Left ventricle myocardium superior (tissue), 1 donor: ENCODE results near the gene ZFYVE28. TPM values are rescaled to one million over a fixed set of nuclear protein-coding genes. Genes with fewer than 3 reads are reported as not detected.

Experiments used
- ATAC-seq: fragments of 200-7000 bp; cut with Tn5 transposase; one replicate; pipeline ENCODE4 v1.9.1; 2020; ENCODE audit warnings: mild to moderate bottlenecking, moderate library complexity
- DNase-seq: peaks from one replicate; pipeline ENCODE4 v3.0.0-alpha.2; 2020
- intact Hi-C: fragments of 100-400 bp; cut with micrococcal nuclease; formaldehyde crosslinking; loops from one replicate; pipeline ENCODE4 v1.11.0; 2022
- total RNA-seq: library from RNA; stranded (reverse); fragmentation: NEBNext Ultra II Directional; extraction: Animal tissue kit (Norgen Biotek cat#: 25700); gene quantifications from one replicate; pipeline ENCODE4 v1.2.1, GENCODE V29; 2021
- donor health status: DM: no; HTN: yes; CAD: no; lungs with severe emphysema.

Gene ZFYVE28
- total RNA-seq, 1 donor from 2014 or later: 5.6 TPM

DNA sequence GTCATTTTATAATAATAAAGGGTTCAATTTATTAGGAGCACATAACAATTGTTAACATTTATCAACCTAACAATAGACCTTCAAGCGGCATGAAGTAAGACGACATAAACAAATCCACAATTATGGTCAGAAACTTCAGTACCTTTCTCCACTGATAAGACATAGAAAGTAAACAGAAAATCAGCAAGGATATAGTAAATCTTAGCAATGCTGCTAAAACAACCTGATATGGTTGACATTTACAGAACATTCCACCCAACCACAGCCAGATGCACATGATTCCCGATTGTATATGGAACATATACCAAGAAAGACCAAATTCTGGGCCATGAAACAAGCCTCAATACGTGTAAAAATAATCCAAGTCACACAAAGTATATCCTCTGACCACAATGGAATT is 71.3 kb downstream of the ZFYVE28 start:
- intact Hi-C loops: no loop called here
- ATAC-seq: no peak

DNA sequence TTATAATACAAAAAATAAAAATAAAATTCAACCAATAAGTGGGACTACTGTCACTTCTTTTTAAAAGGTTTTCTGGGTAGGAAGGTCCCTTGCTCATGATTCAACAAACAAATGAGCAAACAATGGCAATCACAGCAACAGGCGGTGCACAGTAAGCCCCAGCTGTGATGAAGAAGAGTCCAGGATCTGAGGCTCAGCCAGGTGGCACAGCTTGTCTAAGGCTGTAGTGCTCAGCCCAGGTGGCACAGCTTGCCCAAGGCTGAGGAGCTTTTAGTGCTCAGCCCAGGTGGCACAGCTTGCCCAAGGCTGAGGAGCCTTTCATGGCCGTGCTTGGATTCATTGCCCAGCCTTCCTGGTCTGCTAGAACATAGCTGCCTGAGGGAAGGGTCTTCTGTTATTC is 75.0 kb downstream of the ZFYVE28 start:
- no peak for ATAC-seq

More for the DNA sequence above, 71.3 kb downstream of the ZFYVE28 start:
- DNase-seq: no peak

DNA sequence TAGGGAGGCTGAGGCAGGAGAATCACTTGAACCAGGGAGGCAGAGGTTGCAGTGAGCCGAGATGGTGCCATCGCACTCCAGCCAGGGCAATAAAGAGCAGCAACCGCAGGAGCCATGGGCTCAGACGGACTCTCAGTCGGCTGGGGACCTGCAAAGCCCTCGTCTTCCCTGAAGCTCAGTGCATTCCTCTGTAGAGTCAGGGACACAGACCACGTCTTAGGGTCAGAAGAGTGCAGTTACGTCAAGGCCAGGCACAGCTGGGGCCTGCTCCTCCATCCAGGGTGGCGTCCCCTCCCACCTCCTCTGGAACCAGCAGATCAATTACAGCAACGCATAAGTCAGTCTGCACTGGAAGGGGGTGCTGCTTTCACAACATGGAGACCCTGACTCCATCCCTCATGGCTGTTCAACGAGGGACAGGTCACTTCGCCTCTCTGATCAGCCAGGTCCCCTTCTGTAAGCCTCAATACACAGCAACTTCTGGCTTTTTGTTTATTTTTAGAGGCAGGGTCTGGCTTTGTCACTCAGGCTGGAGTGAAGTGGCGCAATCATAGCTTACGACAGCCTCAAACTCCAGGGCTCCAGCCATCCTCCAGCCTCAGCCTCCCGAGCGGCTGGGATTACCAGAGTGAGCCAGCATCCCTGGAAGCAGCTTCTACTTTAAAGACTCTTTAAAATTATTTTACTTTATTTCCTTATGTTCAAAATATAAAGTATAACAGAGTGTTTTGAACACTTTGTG is 76.4 kb downstream of the ZFYVE28 start:
- no peak for DNase-seq
- intact Hi-C loops: no loop called here
- no peak for ATAC-seq

More for the DNA sequence above, 75.0 kb downstream of the ZFYVE28 start:
- intact Hi-C loops: no loop called here
- no peak for DNase-seq

GRCh38 chr4:2341261-2341841 is 77.1 kb downstream of the ZFYVE28 start:
- intact Hi-C loops: no loop called here
- DNase-seq (peak; percentile 31), ATAC-seq (no peak)

GRCh38 chr4:2340272-2341061 is 78.0 kb downstream of the ZFYVE28 start:
- intact Hi-C loops: no loop called here
- no peak for DNase-seq
- ATAC-seq: no peak

DNA sequence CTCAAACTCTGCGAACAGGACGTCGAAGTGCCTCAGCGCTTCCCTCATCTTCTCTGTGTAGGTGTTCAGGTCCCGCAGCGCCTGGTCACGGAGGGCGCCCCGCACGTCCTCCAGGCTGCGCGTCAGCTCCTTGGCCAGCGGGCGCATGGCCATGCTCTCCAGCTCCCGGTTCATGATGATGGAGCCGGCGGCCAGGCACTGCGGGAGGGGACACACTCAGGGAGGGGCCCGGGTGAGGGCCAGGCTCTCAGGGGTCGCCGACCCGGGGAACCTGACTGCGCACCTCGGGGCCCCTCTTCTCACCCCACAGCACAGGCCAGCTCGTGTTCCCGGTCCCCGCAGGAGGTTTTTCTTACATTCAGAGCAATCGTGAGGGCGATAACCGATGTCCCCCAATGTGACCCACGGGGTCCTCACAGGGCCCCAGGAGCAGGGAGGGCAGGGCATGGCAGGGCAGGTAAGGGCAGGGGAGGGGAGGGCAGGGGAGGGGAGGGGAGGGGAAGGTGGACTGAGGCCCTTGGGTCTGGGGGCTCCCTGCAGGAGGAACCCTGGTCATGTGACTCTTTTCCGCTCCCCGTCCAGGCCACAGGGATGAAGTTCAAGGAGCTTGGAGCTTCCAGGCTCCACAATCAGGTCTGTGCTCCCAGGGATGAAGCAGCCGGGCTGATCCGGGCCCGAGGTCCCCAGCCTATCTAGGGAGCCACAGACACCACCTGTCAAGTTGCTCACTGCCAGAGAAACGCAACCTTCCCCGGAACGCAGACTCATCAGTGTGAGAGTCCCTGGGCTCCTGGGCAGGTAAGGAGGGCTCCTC is 78.8 kb downstream of the ZFYVE28 start:
- intact Hi-C loops: no loop called here

DNA sequence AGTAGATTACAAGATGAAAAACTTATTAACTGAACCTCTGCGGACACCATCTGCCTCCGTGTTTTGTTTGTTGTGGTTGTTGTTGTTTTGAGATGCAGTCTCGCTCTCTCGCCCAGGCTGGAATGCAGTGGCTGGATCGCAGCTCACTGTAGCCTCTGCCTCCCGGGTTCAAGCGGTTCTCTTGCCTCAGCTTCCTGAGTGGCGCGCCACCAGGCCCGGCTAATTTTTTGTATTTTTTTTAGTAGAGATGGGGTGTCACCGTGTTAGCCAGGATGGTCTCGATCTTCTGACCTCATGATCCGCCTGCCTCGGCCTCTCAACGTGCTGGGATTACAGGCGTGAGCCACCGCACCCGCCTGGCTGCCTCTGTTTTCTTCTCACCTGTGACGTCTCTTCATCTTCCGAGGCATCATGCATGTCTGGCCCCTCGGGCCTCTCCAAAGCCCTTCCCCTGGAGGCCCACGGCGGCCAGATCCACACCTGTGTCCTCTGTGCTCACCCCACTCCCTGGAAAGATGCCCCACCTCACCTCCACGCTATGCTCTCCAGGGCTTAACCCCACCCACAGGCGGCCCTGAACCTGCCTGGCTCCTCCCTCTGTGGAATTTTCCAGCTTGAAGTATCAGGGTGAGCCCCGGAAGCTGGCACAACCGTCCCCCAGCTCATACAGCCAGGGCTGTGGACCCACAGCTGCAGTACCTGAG is 79.5 kb downstream of the ZFYVE28 start:
- ATAC-seq (no peak), DNase-seq (no peak)
- intact Hi-C loops: no loop called here

More for the DNA sequence above, 78.8 kb downstream of the ZFYVE28 start:
- ATAC-seq: no peak
- DNase-seq: peak; percentile 24

DNA sequence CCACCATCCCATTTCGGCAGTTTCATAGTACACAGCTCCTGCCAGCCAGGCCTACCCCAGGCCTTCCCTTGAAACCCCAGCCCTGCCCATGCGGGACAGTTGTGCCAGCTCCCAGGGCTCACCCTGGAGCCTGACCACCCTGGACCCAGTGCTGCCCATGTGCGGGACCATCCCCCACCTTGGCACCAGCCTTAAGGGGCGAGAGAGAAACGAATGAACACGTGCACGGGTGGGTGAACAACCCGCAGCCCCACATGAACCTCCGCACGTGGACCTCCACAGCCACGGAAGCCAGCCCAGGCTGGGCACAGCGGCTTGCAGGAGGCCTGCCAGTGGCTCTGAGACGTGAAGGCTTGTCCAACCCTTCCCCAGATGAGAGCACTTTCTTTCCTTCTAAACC is 80.5 kb downstream of the ZFYVE28 start:
- ATAC-seq (no peak), DNase-seq (no peak)
- intact Hi-C loops: no loop called here

GRCh38 chr4:2337131-2337723 is 81.2 kb downstream of the ZFYVE28 start:
- intact Hi-C loops: no loop called here

DNA sequence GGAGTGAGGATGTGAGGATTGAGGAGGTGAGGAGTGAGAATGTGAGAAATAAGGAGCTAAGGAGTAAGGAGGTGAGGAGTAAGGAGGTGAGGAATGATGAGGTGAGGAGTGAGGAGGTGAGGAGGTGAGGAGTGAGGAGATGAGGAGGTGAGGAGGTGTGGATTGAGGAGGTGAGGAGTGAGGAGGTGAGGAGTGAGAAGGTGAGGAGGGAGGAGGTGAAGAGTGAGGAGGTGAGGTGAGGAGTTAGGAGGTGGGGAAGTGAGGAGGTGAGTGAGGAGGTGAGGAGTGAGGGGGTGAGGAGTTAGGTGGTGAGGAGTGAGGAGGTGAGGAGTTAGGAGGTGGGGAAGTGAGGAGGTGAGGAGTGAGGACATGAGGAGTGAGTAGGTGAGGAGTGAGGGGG is 81.8 kb downstream of the ZFYVE28 start:
- intact Hi-C loops: no loop called here
- DNase-seq (no peak), ATAC-seq (no peak)

More at GRCh38 chr4:2337131-2337723, 81.2 kb downstream of the ZFYVE28 start:
- ATAC-seq (no peak), DNase-seq (no peak)

DNA sequence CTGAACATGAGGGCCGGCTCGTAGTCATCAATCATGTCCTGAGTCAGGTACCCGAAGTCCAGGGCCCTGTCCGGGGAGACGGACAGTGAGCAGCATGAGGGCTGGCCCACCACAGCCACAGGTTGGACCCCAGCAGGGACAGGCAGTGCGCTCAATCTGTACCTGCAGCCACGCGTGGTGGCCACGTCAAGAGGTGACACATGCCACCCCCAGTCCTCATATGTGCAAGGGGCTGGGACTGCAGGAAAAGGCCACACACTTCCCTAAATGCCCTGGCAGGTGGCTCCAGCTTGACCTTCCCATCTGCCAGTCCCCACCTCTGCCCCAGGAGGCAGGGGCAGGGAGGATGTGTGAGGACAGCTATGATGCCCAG is 82.7 kb downstream of the ZFYVE28 start:
- intact Hi-C loops: no loop called here
- ATAC-seq (no peak), DNase-seq (no peak)

DNA sequence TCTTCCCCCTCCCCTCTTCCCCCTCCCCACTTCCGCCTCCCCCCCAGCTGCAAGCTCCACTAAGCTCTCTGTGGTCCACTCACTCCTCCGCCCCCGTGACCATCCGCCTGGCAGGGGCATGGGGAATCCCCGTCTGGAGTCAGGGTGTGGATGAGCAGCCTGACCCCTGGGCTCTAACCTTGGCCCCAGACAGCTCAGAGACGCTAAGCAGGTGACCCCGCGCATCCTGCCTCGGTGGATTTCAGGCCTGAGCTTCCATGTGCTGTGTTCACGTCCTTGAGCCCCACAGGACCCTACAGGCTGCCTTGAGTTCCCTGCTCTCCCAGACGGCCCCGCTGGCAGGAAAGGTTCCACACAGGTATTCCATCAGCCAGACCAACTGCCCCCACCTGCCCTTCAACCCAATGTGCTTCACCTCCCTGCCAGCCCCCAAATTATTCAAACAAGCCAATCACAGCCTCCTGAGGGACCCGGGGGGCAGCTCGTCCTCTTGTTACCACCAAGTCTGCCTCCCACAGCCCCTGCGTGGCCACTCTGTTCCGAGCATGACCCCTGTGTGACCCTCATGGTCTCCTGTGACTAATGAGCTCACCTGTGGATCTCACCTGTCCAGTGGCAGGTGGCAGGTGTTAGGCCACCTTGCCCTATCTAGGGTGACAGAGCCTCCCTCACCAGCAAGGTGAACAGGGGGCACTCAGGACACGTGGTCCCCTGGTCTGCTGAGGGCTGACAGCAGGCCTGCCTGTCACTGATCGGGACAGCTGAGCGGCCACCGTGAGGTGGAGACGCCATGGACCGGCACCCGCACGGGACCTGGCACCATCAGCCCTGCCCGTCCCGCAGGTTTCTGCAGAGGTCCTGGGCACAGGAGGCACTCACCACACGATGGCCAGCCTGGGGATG is 83.4 kb downstream of the ZFYVE28 start:
- intact Hi-C loops: no loop called here
- no peak for DNase-seq
- ATAC-seq: no peak

GRCh38 chr4:2333916-2334644 is 84.4 kb downstream of the ZFYVE28 start:
- intact Hi-C loops: no loop called here
- ATAC-seq (no peak), DNase-seq (no peak)

GRCh38 chr4:2333356-2333841 is 85.0 kb downstream of the ZFYVE28 start:
- ATAC-seq: no peak
- DNase-seq: no peak

DNA sequence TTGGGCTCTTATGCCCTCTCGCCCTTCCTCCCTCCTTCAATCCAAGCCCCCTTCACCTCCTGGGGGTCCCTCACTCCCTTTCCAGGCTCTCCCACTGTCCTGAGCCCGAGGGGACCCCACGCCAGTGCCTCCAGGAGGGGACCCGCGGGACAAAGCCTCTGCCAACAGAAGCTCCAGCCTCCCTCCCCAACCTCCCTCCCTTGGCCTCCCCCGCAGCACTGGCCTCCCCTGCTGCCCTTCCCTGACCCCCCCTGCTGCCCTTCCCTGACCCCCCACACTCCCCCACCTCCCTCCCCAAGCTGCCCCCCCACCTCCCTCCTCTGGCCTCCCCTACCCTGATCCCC is 85.5 kb downstream of the ZFYVE28 start:
- DNase-seq: no peak
- ATAC-seq: no peak
- intact Hi-C loops: no loop called here

More at GRCh38 chr4:2333356-2333841, 85.0 kb downstream of the ZFYVE28 start:
- intact Hi-C loops: no loop called here

- intact Hi-C loops: no loop called here
- DNase-seq: peak; percentile 24
- no peak for ATAC-seq
Observed at GRCh38 chr4:2332201-2332975, 86.1 kb downstream of the ZFYVE28 start.
